HepG2 (cell line): Measurements from ENCODE around the gene NDUFS1. TPM values are rescaled to one million over a fixed set of nuclear protein-coding genes. Genes with fewer than 3 reads are reported as not detected.

Experiments used
- CHD2 ChIP-seq: IDR thresholded peaks from 2 replicates; pipeline ENCODE4 v1.6.1; 2011; ENCODE audit warnings: low read depth, low read length, improper control_type of control experiment
- GLI4 ChIP-seq: sonication (generic); formaldehyde crosslinking; IDR thresholded peaks from 2 replicates; pipeline ENCODE4 v1.5.1; 2020; ENCODE audit warnings: missing genetic modification reagents, mild to moderate bottlenecking, moderate library complexity, borderline replicate concordance
- GMEB1 ChIP-seq: sonication (generic); formaldehyde crosslinking; IDR thresholded peaks from 2 replicates; pipeline ENCODE4 v1.5.1; 2020; ENCODE audit warnings: missing genetic modification reagents, mild to moderate bottlenecking, borderline replicate concordance
- HMGA1 ChIP-seq: sonication (generic); formaldehyde crosslinking; conservative IDR thresholded peaks from 2 replicates; pipeline ENCODE4 v1.4.0; 2020; ENCODE audit warnings: missing genetic modification reagents
- KLF13 ChIP-seq: sonication (generic); formaldehyde crosslinking; IDR thresholded peaks from 2 replicates; pipeline ENCODE4 v1.4.0; 2020; ENCODE audit warnings: mild to moderate bottlenecking, missing genetic modification reagents
- LBX2 ChIP-seq: sonication (generic); formaldehyde crosslinking; IDR thresholded peaks from 2 replicates; pipeline ENCODE4 v1.5.0; 2020; ENCODE audit warnings: missing genetic modification reagents, mild to moderate bottlenecking, borderline replicate concordance
- MXI1 ChIP-seq: IDR thresholded peaks from 3 replicates; pipeline ENCODE4 v1.6.1; 2012; ENCODE audit warnings: low read depth, low read length, inconsistent platforms, borderline replicate concordance
- SNAI1 ChIP-seq: sonication (generic); formaldehyde crosslinking; IDR thresholded peaks from 2 replicates; pipeline ENCODE4 v1.5.0; 2020; ENCODE audit warnings: mild to moderate bottlenecking, missing genetic modification reagents, borderline replicate concordance
- ZNF101 ChIP-seq: sonication (generic); formaldehyde crosslinking; IDR thresholded peaks from 2 replicates; pipeline ENCODE4 v1.4.0; 2020; ENCODE audit warnings: mild to moderate bottlenecking, low read depth, missing genetic modification reagents, borderline replicate concordance
- ZNF142 ChIP-seq: sonication (generic); formaldehyde crosslinking; IDR thresholded peaks from 2 replicates; pipeline ENCODE4 v1.4.0; 2020; ENCODE audit warnings: missing genetic modification reagents
- ZNF264 ChIP-seq: sonication (generic); formaldehyde crosslinking; IDR thresholded peaks from 2 replicates; pipeline ENCODE4 v1.4.0; 2020; ENCODE audit warnings: missing genetic modification reagents
- ZNF34 ChIP-seq: sonication (generic); formaldehyde crosslinking; IDR thresholded peaks from 2 replicates; pipeline ENCODE4 v1.4.0; 2020; ENCODE audit warnings: mild to moderate bottlenecking, missing genetic modification reagents, borderline replicate concordance
- ZNF382 ChIP-seq: sonication (generic); formaldehyde crosslinking; IDR thresholded peaks from 2 replicates; pipeline ENCODE4 v1.5.0; 2020; ENCODE audit warnings: missing genetic modification reagents, mild to moderate bottlenecking, borderline replicate concordance
- ZNF512 ChIP-seq: sonication (generic); formaldehyde crosslinking; IDR thresholded peaks from 2 replicates; pipeline ENCODE4 v1.4.0; 2020; ENCODE audit warnings: mild to moderate bottlenecking, missing genetic modification reagents
- ZNF75D ChIP-seq: sonication (generic); formaldehyde crosslinking; IDR thresholded peaks from 2 replicates; pipeline ENCODE4 v1.8.1; 2023; ENCODE audit warnings: missing genetic modification reagents, mild to moderate bottlenecking, borderline replicate concordance
- ZNF782 ChIP-seq: sonication (generic); formaldehyde crosslinking; IDR thresholded peaks from 2 replicates; pipeline ENCODE4 v1.4.0; 2020; ENCODE audit warnings: missing genetic modification reagents, mild to moderate bottlenecking, borderline replicate concordance
- ZNF788 ChIP-seq: sonication (generic); formaldehyde crosslinking; IDR thresholded peaks from 2 replicates; pipeline ENCODE4 v1.5.0; 2020; ENCODE audit warnings: mild to moderate bottlenecking, missing genetic modification reagents, borderline replicate concordance
- ZNF891 ChIP-seq: sonication (generic); formaldehyde crosslinking; IDR thresholded peaks from 2 replicates; pipeline ENCODE4 v1.5.0; 2020; ENCODE audit warnings: mild to moderate bottlenecking, missing genetic modification reagents
- polyA plus RNA-seq, 8 experiments: library from polyadenylated mRNA; depleted of rRNA in 3 of 8; stranded (reverse) in 7 of 8; unstranded in 1 of 8; fragments of >200 nt; fragmentation: Illumina TruSeq in 4 of 8; extraction: Trizol in 4 of 8; gene quantifications; 2 replicates each; pipeline versions ENCODE4 v1.2.1 to v1.2.3, GENCODE V29; 2011 to 2016; ENCODE audit warnings: low read depth in 4 of 8, missing spikeins in 1 of 8, mixed read lengths in 1 of 8; ENCODE audit not compliant: insufficient read depth in 1 of 8
- total RNA-seq, 5 experiments: library from RNA; depleted of rRNA; stranded (reverse); fragments of >200 nt; fragmentation: Illumina TruSeq; extraction: Trizol; gene quantifications; 2 replicates each; pipeline ENCODE4 v1.2.3, GENCODE V29; 2016; ENCODE audit warnings: low read depth in 1 of 5

The NDUFS1 gene
- total and polyA plus RNA-seq, 2 of the 13 experiments (the other 11 are each of a cell fraction or from before 2014, with no cell fraction given): 139 to 242 TPM

GRCh38 chr2:206158563-206159345 lies 490 bp downstream of the NDUFS1 start (continued):
- TF ChIP-seq ZNF512 (CRISPR knock-in tag) (0 out of 2 replicates have a peak, but pooled peaks have one; percentile 66), GLI4 (CRISPR knock-in tag) (no peak), ZNF891 (CRISPR knock-in tag) (peak; percentile 71; the same call in 1 of the 2 replicates), ZNF382 (CRISPR knock-in tag) (no peak), ZNF264 (CRISPR knock-in tag) (no peak), ZNF788 (CRISPR knock-in tag) (no peak), MXI1 (0 out of 3 replicates have a peak, but pooled peaks have one; percentile 6), CHD2 (no peak), ZNF142 (peak; percentile 88; the same call in 1 of the 2 replicates), ZNF34 (CRISPR knock-in tag) (peak; percentile 59; the same call in 1 of the 2 replicates), ZNF101 (peak; percentile 51; the same call in 1 of the 2 replicates), GMEB1 (CRISPR knock-in tag) (no peak), LBX2 (CRISPR knock-in tag) (0 out of 2 replicates have a peak, but pooled peaks have one; percentile 6), SNAI1 (CRISPR knock-in tag) (0 out of 2 replicates have a peak, but pooled peaks have one; percentile 24), ZNF782 (0 out of 2 replicates have a peak, but pooled peaks have one; percentile 68), KLF13 (CRISPR knock-in tag) (peak; percentile 88; the same call in 1 of the 2 replicates), HMGA1 (no peak), ZNF75D (CRISPR knock-in tag) (0 out of 2 replicates have a peak, but pooled peaks have one; percentile 44)
